ENCODE measurements around the gene RAI14. TPM values are rescaled to one million over a fixed set of nuclear protein-coding genes. Genes with fewer than 3 reads are reported as not detected.
A peak's percentile ranks its signal among the peaks of the same experiment; 100 is the strongest.

The RAI14 gene
- total and polyA plus RNA-seq, 2 donors (not counting 3 experiments of a cell fraction or from before 2014, with no cell fraction given) = 114 to 369 TPM

DNA sequence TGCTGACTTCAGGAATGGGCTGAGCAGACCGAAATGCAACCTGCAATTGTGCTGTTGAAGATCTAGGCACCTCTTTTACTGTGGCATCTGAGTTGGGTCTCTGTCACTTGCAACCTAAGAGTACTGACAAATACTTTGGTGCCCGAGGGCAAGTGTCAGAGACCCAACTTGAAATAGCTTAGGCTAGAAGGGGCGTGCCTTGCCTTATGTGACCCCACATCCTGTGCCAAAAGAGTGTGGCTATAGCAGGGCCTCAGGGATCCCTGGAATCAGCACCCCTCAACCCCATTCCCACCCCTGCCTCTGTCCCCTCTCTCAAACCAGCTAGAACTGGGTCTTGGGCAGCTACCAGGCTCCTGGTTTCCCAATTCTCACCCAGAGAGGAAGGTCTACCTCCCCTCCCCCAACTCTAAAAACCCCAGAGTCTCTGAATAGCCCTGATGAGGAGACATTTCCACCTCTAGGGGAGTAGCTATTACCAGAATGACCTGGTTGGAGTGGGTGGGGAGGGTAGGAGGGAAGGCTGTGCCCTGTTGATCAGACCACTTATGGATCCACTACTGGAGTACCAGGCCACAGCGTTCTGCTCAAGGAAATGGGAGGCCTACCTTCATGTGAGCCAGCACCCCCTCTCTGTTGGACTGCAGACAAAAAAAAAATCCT lies 17.5 kb downstream of the RAI14 start:
- peaks cover 100% of the 10 kb centered on the region for H3K79me2 ChIP-seq (ENCODE audit: control insufficient read depth, insufficient read depth, low read length)
- H3K9me3 ChIP-seq (replicated peaks; ENCODE audit: control insufficient read depth, insufficient read depth, low read length) = no peaks in the 10 kb centered on the region
- TSS peak; percentile 89 for BruUV-seq (replicated peaks)
- POLR2A ChIA-PET = no interaction called here
- no peaks in the 10 kb centered on the region for H3K27me3 ChIP-seq (ENCODE audit: control insufficient read depth in 2 of 2, insufficient read depth in 2 of 2, low read length in 2 of 2)
- H4K20me1 ChIP-seq (replicated peaks; ENCODE audit: control insufficient read depth, extremely low read depth, insufficient read depth, low read length) = peaks cover 14% of the 10 kb centered on the region
- peak overlapping the region; percentile 90 for H3K27ac ChIP-seq (ENCODE audit: insufficient read depth, low read depth, low read length)
- peak overlapping the region; percentile 39 for H3K9ac ChIP-seq (replicated peaks; ENCODE audit: extremely low read depth, insufficient read depth, low read length)
- TF ChIP-seq FOS (IDR thresholded peaks at IDR 0.05; ENCODE audit: borderline replicate concordance, insufficient read depth, low read length) (no peak), POLR2AphosphoS5 (IDR thresholded peaks at IDR 0.05; ENCODE audit: insufficient read depth, low read depth, low read length) (peak; percentile 6)
- peaks cover 73% of the 10 kb centered on the region for H3K4me1 ChIP-seq (ENCODE audit: control insufficient read depth, extremely low read depth, insufficient read depth, low read length)
- intact Hi-C loops (cut with micrococcal nuclease) = loop anchor here (1.0 to 10.0 kb wide), 3 partner anchors 9 to 1189 kb away; no protein-coding TSS in a partner anchor
- FAIRE-seq = no peak
- no peak overlapping the region for H3K4me3 ChIP-seq (replicated peaks in 1 of 3; ENCODE audit: insufficient read depth in 1 of 3, low read depth in 1 of 3, low read length in 3 of 3)
- H3K36me3 ChIP-seq (ENCODE audit: control insufficient read depth in 2 of 2, extremely low read depth in 1 of 2, insufficient read depth in 2 of 2, low read length in 2 of 2) = peaks cover 2% of the 10 kb centered on the region in 2 experiments
- dilution Hi-C loops (cut with MboI; ENCODE audit: extremely low pct_ligation_motif_present, low sequenced_read_pairs) = no loop called here
- CTCF ChIA-PET = interaction anchor here (0.8 to 1.6 kb wide), 5 partner anchors 9 to 187 kb away, joined by 3 to 6 read pairs (median 3); no protein-coding TSS in a partner anchor
- H3K4me2 ChIP-seq (ENCODE audit: insufficient read depth, low read length) = no peak overlapping the region
- DNase-seq (ENCODE audit: low read depth, low spot score) = no peak
- no peak overlapping the region for H2AFZ ChIP-seq (ENCODE audit: low read depth, low read length)
- H3K9me1 ChIP-seq (replicated peaks; ENCODE audit: control insufficient read depth, extremely low read depth, insufficient read depth, low read length) = no peaks in the 10 kb centered on the region

DNA sequence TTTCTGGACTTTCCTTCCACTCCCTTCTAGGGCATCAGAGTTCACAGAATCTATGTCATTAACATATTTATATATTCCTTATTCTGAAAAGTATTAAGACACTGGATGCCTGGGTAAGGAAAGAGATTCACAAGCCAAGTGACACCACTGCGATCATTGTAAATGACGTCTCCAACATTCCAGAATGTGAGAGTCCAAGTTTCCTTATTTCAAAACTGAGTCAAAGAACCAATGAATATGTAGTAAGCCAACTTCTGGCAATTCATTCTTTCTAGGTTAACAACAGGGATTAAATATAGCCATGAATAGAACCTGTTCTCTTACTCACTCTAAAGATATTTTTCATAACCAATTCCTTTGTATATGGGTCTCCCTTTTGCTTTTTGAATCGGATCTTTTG lies 18.1 kb downstream of the RAI14 start:
- TF ChIP-seq, protein P1, sequence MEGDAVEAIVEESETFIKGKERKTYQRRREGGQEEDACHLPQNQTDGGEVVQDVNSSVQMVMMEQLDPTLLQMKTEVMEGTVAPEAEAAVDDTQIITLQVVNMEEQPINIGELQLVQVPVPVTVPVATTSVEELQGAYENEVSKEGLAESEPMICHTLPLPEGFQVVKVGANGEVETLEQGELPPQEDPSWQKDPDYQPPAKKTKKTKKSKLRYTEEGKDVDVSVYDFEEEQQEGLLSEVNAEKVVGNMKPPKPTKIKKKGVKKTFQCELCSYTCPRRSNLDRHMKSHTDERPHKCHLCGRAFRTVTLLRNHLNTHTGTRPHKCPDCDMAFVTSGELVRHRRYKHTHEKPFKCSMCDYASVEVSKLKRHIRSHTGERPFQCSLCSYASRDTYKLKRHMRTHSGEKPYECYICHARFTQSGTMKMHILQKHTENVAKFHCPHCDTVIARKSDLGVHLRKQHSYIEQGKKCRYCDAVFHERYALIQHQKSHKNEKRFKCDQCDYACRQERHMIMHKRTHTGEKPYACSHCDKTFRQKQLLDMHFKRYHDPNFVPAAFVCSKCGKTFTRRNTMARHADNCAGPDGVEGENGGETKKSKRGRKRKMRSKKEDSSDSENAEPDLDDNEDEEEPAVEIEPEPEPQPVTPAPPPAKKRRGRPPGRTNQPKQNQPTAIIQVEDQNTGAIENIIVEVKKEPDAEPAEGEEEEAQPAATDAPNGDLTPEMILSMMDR (IDR thresholded peaks at IDR 0.05; ENCODE audit: extremely low read depth in 1 of 2, insufficient read depth in 1 of 2, low read depth in 1 of 2, low read length in 2 of 2) = no peak
- TF ChIP-seq JUN (IDR thresholded peaks at IDR 0.05; ENCODE audit: borderline replicate concordance, insufficient read depth, insufficient read length, low read depth) (peak; percentile 54), GATA2 (IDR thresholded peaks at IDR 0.05; ENCODE audit: insufficient read depth, insufficient read length, low read depth, low read length) (no peak)
- TF ChIP-seq, protein P2, sequence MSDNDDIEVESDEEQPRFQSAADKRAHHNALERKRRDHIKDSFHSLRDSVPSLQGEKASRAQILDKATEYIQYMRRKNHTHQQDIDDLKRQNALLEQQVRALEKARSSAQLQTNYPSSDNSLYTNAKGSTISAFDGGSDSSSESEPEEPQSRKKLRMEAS (IDR thresholded peaks at IDR 0.05; ENCODE audit: insufficient read depth, insufficient read length) = no peak
- CTCF ChIA-PET = interaction anchor here (1.0 to 1.1 kb wide), 2 partner anchors 10 to 188 kb away, joined by 3 to 5 read pairs; no protein-coding TSS in a partner anchor
- Histone ChIP-seq H3K27me3 (ENCODE audit: control insufficient read depth in 2 of 2, insufficient read depth in 2 of 2, low read length in 2 of 2) (no peaks in the 10 kb centered on the region), H3K4me3 (replicated peaks in 1 of 3; ENCODE audit: insufficient read depth in 1 of 3, low read depth in 1 of 3, low read length in 3 of 3) (no peak overlapping the region), H3K27ac (ENCODE audit: insufficient read depth, low read depth, low read length) (peak overlapping the region; percentile 90), H2AFZ (ENCODE audit: low read depth, low read length) (no peak overlapping the region), H3K9ac (replicated peaks; ENCODE audit: extremely low read depth, insufficient read depth, low read length) (peak overlapping the region; percentile 39), H3K9me1 (replicated peaks; ENCODE audit: control insufficient read depth, extremely low read depth, insufficient read depth, low read length) (no peaks in the 10 kb centered on the region), H3K4me1 (ENCODE audit: control insufficient read depth, extremely low read depth, insufficient read depth, low read length) (peaks cover 77% of the 10 kb centered on the region), H3K79me2 (ENCODE audit: control insufficient read depth, insufficient read depth, low read length) (peaks cover 100% of the 10 kb centered on the region), H3K4me2 (ENCODE audit: insufficient read depth, low read length) (no peak overlapping the region), H3K9me3 (replicated peaks; ENCODE audit: control insufficient read depth, insufficient read depth, low read length) (no peaks in the 10 kb centered on the region), H3K36me3 (ENCODE audit: control insufficient read depth in 2 of 2, extremely low read depth in 1 of 2, insufficient read depth in 2 of 2, low read length in 2 of 2) (peaks cover under 1 to 2% of the 10 kb centered on the region in 2 experiments), H4K20me1 (replicated peaks; ENCODE audit: control insufficient read depth, extremely low read depth, insufficient read depth, low read length) (peaks cover 12% of the 10 kb centered on the region)
- POLR2A ChIA-PET = interaction anchor here (0.7 kb wide), 2 partner anchors 12 to 16 kb away, joined by 4 to 6 read pairs; no protein-coding TSS in a partner anchor
- intact Hi-C loops (cut with micrococcal nuclease) = loop anchor here (1.0 to 10.0 kb wide), 3 partner anchors 8 to 1189 kb away; no protein-coding TSS in a partner anchor
- dilution Hi-C loops (cut with MboI; ENCODE audit: extremely low pct_ligation_motif_present, low sequenced_read_pairs) = no loop called here
- FAIRE-seq (no peak), DNase-seq (ENCODE audit: low read depth, low spot score) (no peak)
- no TSS peak for BruUV-seq (replicated peaks)

Data from endothelial cell of umbilical vein (primary cell).